ENCODE data around the gene DNHD1. TPM values are rescaled to one million over a fixed set of nuclear protein-coding genes. Genes with fewer than 3 reads are reported as not detected.

The DNHD1 gene
- total and polyA plus RNA-seq, 2 of the 13 experiments (the other 11 are each of a cell fraction or from before 2014, with no cell fraction given) = 2.7 to 9.3 TPM

- TF ChIP-seq UBTF (CRISPR knock-in tag; IDR thresholded peaks at IDR 0.05) (peak; percentile 51), PHF21A (CRISPR knock-in tag; IDR thresholded peaks at IDR 0.05) (0 out of 2 replicates have a peak, but pooled peaks have one; percentile 32), ARID5B (CRISPR knock-in tag; IDR thresholded peaks at IDR 0.05) (peak; percentile 39; the same call in 1 of the 2 replicates), ZNF253 (CRISPR knock-in tag; IDR thresholded peaks at IDR 0.05; ENCODE audit: borderline replicate concordance) (no peak), SMAD9 (CRISPR knock-in tag; IDR thresholded peaks at IDR 0.05) (0 out of 2 replicates have a peak, but pooled peaks have one; percentile 38), REXO4 (CRISPR knock-in tag; IDR thresholded peaks at IDR 0.05; ENCODE audit: borderline replicate concordance) (no peak), FOXM1 (CRISPR knock-in tag; IDR thresholded peaks at IDR 0.05) (no peak), KLF13 (CRISPR knock-in tag; IDR thresholded peaks at IDR 0.05) (0 out of 2 replicates have a peak, but pooled peaks have one; percentile 34), ZNF101 (CRISPR knock-in tag; IDR thresholded peaks at IDR 0.05; ENCODE audit: borderline replicate concordance, low read depth) (no peak), PCBP1 (IDR thresholded peaks at IDR 0.05; ENCODE audit: borderline replicate concordance, low read depth, low read length) (no peak), ZNF512 (CRISPR knock-in tag; IDR thresholded peaks at IDR 0.05) (peak; percentile 22; the same call in 1 of the 2 replicates), PAX8 (CRISPR knock-in tag; IDR thresholded peaks at IDR 0.05; ENCODE audit: borderline replicate concordance) (no peak), RFXAP (CRISPR knock-in tag; IDR thresholded peaks at IDR 0.05; ENCODE audit: borderline replicate concordance) (peak; percentile 50; the same call in 1 of the 2 replicates), ATM (IDR thresholded peaks at IDR 0.05; ENCODE audit: borderline replicate concordance) (no peak), ZNF207 (IDR thresholded peaks at IDR 0.05; ENCODE audit: borderline replicate concordance) (no peak)
These were observed 15.8 kb upstream of the DNHD1 start, which contains the start of the genes ARFIP2 and TIMM10B (continued) for GRCh38 chr11:6481012-6481923.

All from HepG2 (cell line).